ENCODE results near the gene MAPK8. TPM values are rescaled to one million over a fixed set of nuclear protein-coding genes. Genes with fewer than 3 reads are reported as not detected.

The MAPK8 gene
- total and polyA plus RNA-seq, 4 experiments from 2014 or later, result 13.3 to 49.9 (median 35.0) TPM

GRCh38 chr10:48400129-48400849 lies 93.8 kb downstream of the MAPK8 start:
- Mint-ChIP-seq H3K4me3 (no peak overlapping the region), H3K27ac (peak overlapping the region in 2 of 7 donors; percentile 15 to 17), H3K4me1 (peaks cover 15 to 25% (median 19%) of the 10 kb centered on the region in 4 donors), H3K27me3 (no peaks in the 10 kb centered on the region), H3K9me3 (no peaks in the 10 kb centered on the region), H3K36me3 (peaks cover 3 to 8% of the 10 kb centered on the region in 2 donors)
- H3K4me1 ChIP-seq (ENCODE audit: insufficient read depth, low read length), result no peaks in the 10 kb centered on the region
- peaks cover 3% of the 10 kb centered on the region for H3K36me3 ChIP-seq (ENCODE audit: insufficient read depth, low read length)
- H3K27me3 ChIP-seq (ENCODE audit: insufficient read depth, low read length), result no peaks in the 10 kb centered on the region
- no peak for DNase-seq
- no peaks in the 10 kb centered on the region for H3K9me3 ChIP-seq (ENCODE audit: control insufficient read depth in 1 of 2, low read length in 2 of 2)
- no peak overlapping the region for H3K4me3 ChIP-seq (ENCODE audit: low read length in 2 of 2)
- CTCF ChIA-PET (ENCODE audit: partially characterized antibody), result no interaction called here
- H3K27ac ChIP-seq (ENCODE audit: low read depth, low read length), result no peak overlapping the region
- POLR2A ChIA-PET (ENCODE audit: partially characterized antibody), result no interaction called here
- intact Hi-C loops (cut with micrococcal nuclease), result no loop called here

GRCh38 chr10:48400850-48401220 lies 94.4 kb downstream of the MAPK8 start:
- H3K27me3 ChIP-seq (ENCODE audit: insufficient read depth, low read length), result no peaks in the 10 kb centered on the region
- H3K9me3 Mint-ChIP-seq, result no peaks in the 10 kb centered on the region
- peak overlapping the region in 1 of 7 donors; percentile 17 for H3K27ac Mint-ChIP-seq
- H3K27me3 Mint-ChIP-seq, result no peaks in the 10 kb centered on the region
- H3K4me3 ChIP-seq (ENCODE audit: low read length in 2 of 2), result no peak overlapping the region
- H3K27ac ChIP-seq (ENCODE audit: low read depth, low read length), result no peak overlapping the region
- no peak overlapping the region for H3K4me3 Mint-ChIP-seq
- no peak for DNase-seq
- H3K4me1 ChIP-seq (ENCODE audit: insufficient read depth, low read length), result no peaks in the 10 kb centered on the region
- CTCF ChIA-PET (ENCODE audit: partially characterized antibody), result no interaction called here
- H3K36me3 ChIP-seq (ENCODE audit: insufficient read depth, low read length), result peaks cover 4% of the 10 kb centered on the region
- H3K9me3 ChIP-seq (ENCODE audit: control insufficient read depth in 1 of 2, low read length in 2 of 2), result no peaks in the 10 kb centered on the region
- H3K4me1 Mint-ChIP-seq, result peaks cover 15 to 25% (median 17%) of the 10 kb centered on the region in 4 donors
- peaks cover 6 to 12% of the 10 kb centered on the region in 2 donors for H3K36me3 Mint-ChIP-seq
- intact Hi-C loops (cut with micrococcal nuclease), result no loop called here
- POLR2A ChIA-PET (ENCODE audit: partially characterized antibody), result no interaction called here

DNA sequence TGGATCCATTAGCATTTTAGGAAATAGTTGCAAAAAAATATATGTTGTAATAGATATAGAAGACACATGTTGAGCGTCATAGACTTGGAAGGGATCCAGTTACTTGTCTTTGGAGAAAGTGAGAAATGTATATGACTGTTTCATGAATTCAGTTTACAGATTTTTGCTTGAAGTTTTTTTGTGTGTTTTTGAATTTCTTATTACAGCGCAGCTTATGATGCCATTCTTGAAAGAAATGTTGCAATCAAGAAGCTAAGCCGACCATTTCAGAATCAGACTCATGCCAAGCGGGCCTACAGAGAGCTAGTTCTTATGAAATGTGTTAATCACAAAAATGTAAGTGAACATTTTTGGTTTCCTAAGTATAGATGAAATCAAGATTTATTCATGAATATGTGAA lies 98.2 kb downstream of the MAPK8 start:
- H3K9me3 ChIP-seq (ENCODE audit: control insufficient read depth in 1 of 2, low read length in 2 of 2), result no peaks in the 10 kb centered on the region
- no peak overlapping the region for H3K4me3 Mint-ChIP-seq
- no peak overlapping the region for H3K27ac ChIP-seq (ENCODE audit: low read depth, low read length)
- ChIA-PET POLR2A (ENCODE audit: partially characterized antibody) (no interaction called here), CTCF (ENCODE audit: partially characterized antibody) (no interaction called here)
- H3K9me3 Mint-ChIP-seq, result no peaks in the 10 kb centered on the region
- H3K4me3 ChIP-seq (ENCODE audit: low read length in 2 of 2), result no peak overlapping the region
- no peaks in the 10 kb centered on the region for H3K27me3 ChIP-seq (ENCODE audit: insufficient read depth, low read length)
- H3K4me1 ChIP-seq (ENCODE audit: insufficient read depth, low read length), result no peaks in the 10 kb centered on the region
- H3K4me1 Mint-ChIP-seq, result peaks cover 5 to 12% (median 10%) of the 10 kb centered on the region in 4 donors
- intact Hi-C loops (cut with micrococcal nuclease), result no loop called here
- no peaks in the 10 kb centered on the region for H3K27me3 Mint-ChIP-seq
- H3K36me3 ChIP-seq (ENCODE audit: insufficient read depth, low read length), result peaks cover 4% of the 10 kb centered on the region
- no peak overlapping the region for H3K27ac Mint-ChIP-seq
- no peak for DNase-seq
- peaks cover 11 to 17% of the 10 kb centered on the region in 2 donors for H3K36me3 Mint-ChIP-seq

DNA sequence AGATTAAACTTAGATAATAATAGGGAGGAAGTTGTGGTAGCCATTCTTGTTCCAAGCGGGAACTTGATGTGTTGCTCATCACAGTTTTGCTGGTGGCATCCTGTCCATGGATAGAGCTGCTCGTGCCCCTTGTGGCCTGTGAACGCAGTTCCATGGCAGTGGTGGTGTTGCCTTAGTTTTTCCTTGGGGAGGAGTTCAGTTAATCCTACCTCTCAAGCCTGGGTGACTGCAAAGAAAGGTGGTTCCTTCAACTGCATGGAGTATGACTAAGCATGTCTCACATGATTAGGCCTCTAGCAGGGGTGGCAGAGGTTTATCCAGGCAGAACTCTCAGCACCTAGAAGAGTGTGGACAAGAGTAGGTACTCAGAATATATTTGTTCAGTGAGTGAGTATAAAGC lies 99.7 kb downstream of the MAPK8 start:
- Mint-ChIP-seq H3K27ac (no peak overlapping the region), H3K27me3 (no peaks in the 10 kb centered on the region), H3K4me1 (no peaks in the 10 kb centered on the region), H3K4me3 (no peak overlapping the region), H3K36me3 (peaks cover 11 to 30% of the 10 kb centered on the region in 2 donors), H3K9me3 (peaks cover 0 to 8% (median 0%) of the 10 kb centered on the region in 8 donors)
- Histone ChIP-seq H3K9me3 (ENCODE audit: control insufficient read depth in 1 of 2, low read length in 2 of 2) (no peaks in the 10 kb centered on the region), H3K27me3 (ENCODE audit: insufficient read depth, low read length) (no peaks in the 10 kb centered on the region), H3K4me3 (ENCODE audit: low read length in 2 of 2) (no peak overlapping the region), H3K27ac (ENCODE audit: low read depth, low read length) (no peak overlapping the region), H3K4me1 (ENCODE audit: insufficient read depth, low read length) (no peaks in the 10 kb centered on the region), H3K36me3 (ENCODE audit: insufficient read depth, low read length) (peaks cover 17% of the 10 kb centered on the region)
- no peak for DNase-seq
- ChIA-PET CTCF (ENCODE audit: partially characterized antibody) (no interaction called here), POLR2A (ENCODE audit: partially characterized antibody) (no interaction called here)
- intact Hi-C loops (cut with micrococcal nuclease), result no loop called here

- Histone ChIP-seq H3K36me3 (ENCODE audit: insufficient read depth, low read length) (peaks cover 19% of the 10 kb centered on the region), H3K27ac (ENCODE audit: low read depth, low read length) (no peak overlapping the region), H3K9me3 (ENCODE audit: control insufficient read depth in 1 of 2, low read length in 2 of 2) (no peaks in the 10 kb centered on the region), H3K4me1 (ENCODE audit: insufficient read depth, low read length) (no peaks in the 10 kb centered on the region), H3K27me3 (ENCODE audit: insufficient read depth, low read length) (no peaks in the 10 kb centered on the region), H3K4me3 (ENCODE audit: low read length in 2 of 2) (no peak overlapping the region)
- Mint-ChIP-seq H3K4me3 (no peak overlapping the region), H3K27me3 (no peaks in the 10 kb centered on the region), H3K27ac (no peak overlapping the region), H3K4me1 (no peaks in the 10 kb centered on the region), H3K9me3 (peaks cover 0 to 8% (median under 1%) of the 10 kb centered on the region in 8 donors), H3K36me3 (peaks cover 11 to 35% of the 10 kb centered on the region in 2 donors)
- ChIA-PET CTCF (ENCODE audit: partially characterized antibody) (interaction anchor here (1.0 kb wide), 1 partner anchor 16 kb away, joined by 3 read pairs; no protein-coding TSS in a partner anchor), POLR2A (ENCODE audit: partially characterized antibody) (no interaction called here)
- intact Hi-C loops (cut with micrococcal nuclease), result no loop called here
- no peak for DNase-seq
Observed at GRCh38 chr10:48406658-48407057, 100.2 kb downstream of the MAPK8 start.

DNA sequence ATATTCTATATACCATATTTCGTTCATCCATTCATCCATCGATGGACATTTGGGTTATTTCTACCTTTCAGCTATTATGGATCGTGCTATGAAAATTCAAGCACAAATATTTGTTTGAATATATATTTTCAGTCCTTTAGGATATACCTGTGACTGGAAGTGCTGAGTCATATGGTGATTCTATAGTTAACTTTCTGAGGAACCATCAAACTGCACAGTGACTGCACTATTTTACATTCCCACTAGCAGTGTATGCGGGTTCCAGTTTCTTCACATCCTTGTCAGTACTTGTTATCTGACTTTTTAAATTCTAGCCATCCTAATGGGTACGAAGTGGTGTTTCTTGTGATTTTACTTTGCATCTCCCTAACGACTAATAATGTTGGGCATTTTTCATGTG lies 104.0 kb downstream of the MAPK8 start:
- intact Hi-C loops (cut with micrococcal nuclease), result no loop called here
- peaks cover 15% of the 10 kb centered on the region for H3K36me3 ChIP-seq (ENCODE audit: insufficient read depth, low read length)
- no peak overlapping the region for H3K27ac Mint-ChIP-seq
- ChIA-PET POLR2A (ENCODE audit: partially characterized antibody) (no interaction called here), CTCF (ENCODE audit: partially characterized antibody) (no interaction called here)
- H3K27me3 Mint-ChIP-seq, result no peaks in the 10 kb centered on the region
- H3K4me1 Mint-ChIP-seq, result peaks cover 0 to 1% (median 0%) of the 10 kb centered on the region in 4 donors
- H3K9me3 Mint-ChIP-seq, result peaks cover 6 to 16% (median 12%) of the 10 kb centered on the region in 8 donors
- H3K36me3 Mint-ChIP-seq, result peaks cover 36 to 53% of the 10 kb centered on the region in 2 donors
- no peak overlapping the region for H3K4me3 ChIP-seq (ENCODE audit: low read length in 2 of 2)
- no peaks in the 10 kb centered on the region for H3K9me3 ChIP-seq (ENCODE audit: control insufficient read depth in 1 of 2, low read length in 2 of 2)
- no peak for DNase-seq
- no peaks in the 10 kb centered on the region for H3K27me3 ChIP-seq (ENCODE audit: insufficient read depth, low read length)
- no peaks in the 10 kb centered on the region for H3K4me1 ChIP-seq (ENCODE audit: insufficient read depth, low read length)
- H3K4me3 Mint-ChIP-seq, result no peak overlapping the region
- H3K27ac ChIP-seq (ENCODE audit: low read depth, low read length), result no peak overlapping the region

- H3K4me3 ChIP-seq (ENCODE audit: low read length in 2 of 2), result no peak overlapping the region
- DNase-seq, result no peak
- Mint-ChIP-seq H3K27me3 (no peaks in the 10 kb centered on the region), H3K4me3 (no peak overlapping the region), H3K27ac (no peak overlapping the region), H3K9me3 (peaks cover 6 to 16% (median 12%) of the 10 kb centered on the region in 8 donors), H3K36me3 (peaks cover 34 to 47% of the 10 kb centered on the region in 2 donors), H3K4me1 (peaks cover 0 to 1% (median 0%) of the 10 kb centered on the region in 4 donors)
- peaks cover 15% of the 10 kb centered on the region for H3K36me3 ChIP-seq (ENCODE audit: insufficient read depth, low read length)
- ChIA-PET POLR2A (ENCODE audit: partially characterized antibody) (no interaction called here), CTCF (ENCODE audit: partially characterized antibody) (interaction anchor here (1.1 kb wide), 1 partner anchor 11 kb away, joined by 3 read pairs; no protein-coding TSS in a partner anchor)
- intact Hi-C loops (cut with micrococcal nuclease), result no loop called here
- no peaks in the 10 kb centered on the region for H3K9me3 ChIP-seq (ENCODE audit: control insufficient read depth in 1 of 2, low read length in 2 of 2)
- no peaks in the 10 kb centered on the region for H3K27me3 ChIP-seq (ENCODE audit: insufficient read depth, low read length)
- H3K27ac ChIP-seq (ENCODE audit: low read depth, low read length), result no peak overlapping the region
- H3K4me1 ChIP-seq (ENCODE audit: insufficient read depth, low read length), result no peaks in the 10 kb centered on the region
Observed at GRCh38 chr10:48411510-48411909, 105.0 kb downstream of the MAPK8 start.

Data from CD4-positive, alpha-beta memory T cell (primary cell).